Mesothelial cell of epicardium (in vitro differentiated cells): ENCODE data around the gene RAD51D. TPM values are rescaled to one million over a fixed set of nuclear protein-coding genes. Genes with fewer than 3 reads are reported as not detected.

Source experiments
- DNase-seq, 2 experiments: peaks; one replicate each; pipeline ENCODE4 v3.0.0; 2021; ENCODE audit warnings: low spot score in 2 of 2; ENCODE audit not compliant: unreplicated experiment in 2 of 2
- H3K27ac Mint-ChIP-seq: 2 replicates; pipeline ENCODE4 v1.8.0; 2021; ENCODE audit warnings: mixed read lengths
- H3K27me3 Mint-ChIP-seq: 2 replicates; pipeline ENCODE4 v1.8.0; 2021; ENCODE audit warnings: low read depth, mixed read lengths
- H3K36me3 Mint-ChIP-seq: 2 replicates; pipeline ENCODE4 v1.8.0; 2021; ENCODE audit warnings: mixed read lengths
- H3K4me1 Mint-ChIP-seq: 2 replicates; pipeline ENCODE4 v1.8.0; 2021; ENCODE audit warnings: mixed read lengths
- H3K4me3 Mint-ChIP-seq: 2 replicates; pipeline ENCODE4 v1.8.0; 2021; ENCODE audit warnings: mild to moderate bottlenecking, moderate library complexity, mixed read lengths
- H3K9me3 Mint-ChIP-seq: 2 replicates; pipeline ENCODE4 v1.8.0; 2021; ENCODE audit warnings: mixed read lengths
- CTCF ChIP-seq: fragments of 200-600 bp; sonication (generic); IDR thresholded peaks from one replicate; pipeline ENCODE4 v1.5.0; 2021; ENCODE audit warnings: antibody characterized with exemption; ENCODE audit not compliant: unreplicated experiment
- total RNA-seq: library from RNA; stranded (reverse); gene quantifications from 3 replicates; pipeline ENCODE4 v1.2.1, GENCODE V29; 2021

Gene RAD51D
- total RNA-seq: 12.0 to 17.2 TPM (median 14.8 TPM) in 3 replicates

GRCh38 chr17:35119370-35120165, at the start of gene RAD51D:
Gene RAD51D (minus strand): TSS chr17:35119860. CDS start chr17:35119613, 247 bp downstream.
- Mint-ChIP-seq H3K27me3 (peaks cover 14% of the 10 kb centered on the region), H3K4me3 (peak within 1 kb of the TSS; percentile 87), H3K4me1 (peaks cover 15% of the 10 kb centered on the region), H3K36me3 (peaks cover 8% of the 10 kb centered on the region), H3K9me3 (no peaks in the 10 kb centered on the region), H3K27ac (peak within 1 kb of the TSS; percentile 82)
- DNase-seq: peak; percentile 72 to 88
- peak; percentile 92 for TF ChIP-seq CTCF

GRCh38 chr17:35167666-35168065, 48.0 kb upstream of the RAD51D start:
- Mint-ChIP-seq H3K4me3 (no peak overlapping the region), H3K9me3 (no peaks in the 10 kb centered on the region), H3K36me3 (no peaks in the 10 kb centered on the region), H3K4me1 (peaks cover 3% of the 10 kb centered on the region), H3K27ac (no peak overlapping the region), H3K27me3 (peaks cover 8% of the 10 kb centered on the region)
- DNase-seq: no peak
- no peak for TF ChIP-seq CTCF

GRCh38 chr17:35167046-35167445, 47.4 kb upstream of the RAD51D start:
- Mint-ChIP-seq H3K4me1 (peaks cover 3% of the 10 kb centered on the region), H3K36me3 (no peaks in the 10 kb centered on the region), H3K27ac (no peak overlapping the region), H3K4me3 (no peak overlapping the region), H3K9me3 (no peaks in the 10 kb centered on the region), H3K27me3 (peaks cover 10% of the 10 kb centered on the region)
- no peak for DNase-seq
- TF ChIP-seq CTCF: no peak

GRCh38 chr17:35166526-35166925, 46.9 kb upstream of the RAD51D start:
- Mint-ChIP-seq H3K4me3 (no peak overlapping the region), H3K9me3 (no peaks in the 10 kb centered on the region), H3K36me3 (no peaks in the 10 kb centered on the region), H3K4me1 (peaks cover 3% of the 10 kb centered on the region), H3K27me3 (peaks cover 12% of the 10 kb centered on the region), H3K27ac (no peak overlapping the region)
- no peak for DNase-seq
- no peak for TF ChIP-seq CTCF

GRCh38 chr17:35164716-35165115, 45.1 kb upstream of the RAD51D start:
- no peak for TF ChIP-seq CTCF
- Mint-ChIP-seq H3K4me3 (no peak overlapping the region), H3K9me3 (no peaks in the 10 kb centered on the region), H3K27me3 (peaks cover 18% of the 10 kb centered on the region), H3K27ac (no peak overlapping the region), H3K36me3 (no peaks in the 10 kb centered on the region), H3K4me1 (peaks cover 9% of the 10 kb centered on the region)
- no peak for DNase-seq
